Right cardiac atrium (tissue), 5 donors: ENCODE measurements around the gene PTPRN2. TPM values are rescaled to one million over a fixed set of nuclear protein-coding genes. Genes with fewer than 3 reads are reported as not detected.

ENCODE experiments used
- ATAC-seq, 2 donors: fragments of 200-7000 bp; cut with Tn5 transposase; one replicate each; pipeline versions ENCODE4 v1.8.0 to v1.9.1; 2020; ENCODE audit warnings: moderate library complexity in 2 of 2, mild to moderate bottlenecking in 1 of 2
- DNase-seq, 3 donors: peaks; one replicate each; pipeline ENCODE4 v3.0.0-alpha.2; 2020
- H3K27ac ChIP-seq: one replicate; pipeline ENCODE4 v1.5.1; 2013; ENCODE audit warnings: mild to moderate bottlenecking, low read length, control low read depth, moderate library complexity
- H3K27me3 ChIP-seq: one replicate; pipeline ENCODE4 v1.6.1; 2013; ENCODE audit not compliant: control insufficient read depth, insufficient read depth
- H3K4me1 ChIP-seq: one replicate; pipeline ENCODE4 v1.6.1; 2013; ENCODE audit warnings: low read length; ENCODE audit not compliant: control insufficient read depth, insufficient read depth
- H3K4me3 ChIP-seq: one replicate; pipeline ENCODE4 v1.5.1; 2013; ENCODE audit warnings: low read length, control low read depth
- H3K9me3 ChIP-seq: one replicate; pipeline ENCODE4 v1.6.1; 2013; ENCODE audit warnings: low read length; ENCODE audit not compliant: control insufficient read depth
- WGBS: extraction: QIAGEN DNeasy Blood & Tissue Kit; methylation state at CpG from one replicate; pipeline ENCODE4 v1.1.7; 2013; 5-methylcytosine and 5-hydroxymethylcytosine counted together
- intact Hi-C, 4 donors: fragments of 100-400 bp; cut with DNase I; formaldehyde crosslinking; loops; one replicate each; pipeline versions ENCODE4 v1.11.0 to v1.14.0; 2022 to 2023
- polyA plus RNA-seq: library from polyadenylated mRNA; stranded (reverse); fragments of 200-250 nt; gene quantifications from one replicate; pipeline ENCODE4 v1.2.3, GENCODE V29; 2013
- total RNA-seq, 4 donors: library from RNA; stranded (reverse); fragmentation: NEBNext Ultra II Directional; extraction: Animal tissue kit (Norgen Biotek cat#: 25700); gene quantifications; one replicate each; pipeline ENCODE4 v1.2.1, GENCODE V29; 2021
- donor health status: healthy with polysubstance abuse.
- donor health status: DM: no; HTN: yes; CAD: no.
- donor health status: DM: no; HTN: no; CAD: no.
- donor health status: DM: no; HTN: yes; CAD: no; lungs with severe emphysema.
- donor health status: DM: yes; HTN: yes; CAD: no.

PTPRN2 gene
- total and polyA plus RNA-seq, 5 donors: 1.5 to 3.9 (median 1.9) TPM

DNA sequence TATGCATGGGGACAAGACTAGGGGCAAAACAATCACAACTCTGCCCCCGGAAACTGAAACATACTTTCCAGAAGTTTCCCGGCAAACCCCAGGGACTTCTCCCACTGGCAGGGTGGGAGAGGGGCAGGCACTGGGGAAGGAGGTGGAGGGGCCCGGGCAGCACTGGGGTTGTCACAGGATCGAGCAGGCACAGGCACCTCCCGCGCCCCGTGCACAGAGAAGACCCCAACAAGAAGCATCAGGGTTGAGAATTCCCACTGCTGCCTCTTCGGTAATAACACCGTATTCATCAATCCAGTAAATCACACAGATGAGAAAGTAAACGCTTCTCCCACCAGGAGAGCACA lies 490.5 kb downstream of the PTPRN2 start:
- H3K4me3 ChIP-seq: no peak overlapping the region
- no peaks in the 10 kb centered on the region for H3K27me3 ChIP-seq
- H3K4me1 ChIP-seq: no peaks in the 10 kb centered on the region
- intact Hi-C loops: no loop called here
- ATAC-seq: no peak
- WGBS: 82% methylated on average over 10 of the region's 10 CpGs
- DNase-seq: no peak
- no peaks in the 10 kb centered on the region for H3K9me3 ChIP-seq
- no peak overlapping the region for H3K27ac ChIP-seq

DNA sequence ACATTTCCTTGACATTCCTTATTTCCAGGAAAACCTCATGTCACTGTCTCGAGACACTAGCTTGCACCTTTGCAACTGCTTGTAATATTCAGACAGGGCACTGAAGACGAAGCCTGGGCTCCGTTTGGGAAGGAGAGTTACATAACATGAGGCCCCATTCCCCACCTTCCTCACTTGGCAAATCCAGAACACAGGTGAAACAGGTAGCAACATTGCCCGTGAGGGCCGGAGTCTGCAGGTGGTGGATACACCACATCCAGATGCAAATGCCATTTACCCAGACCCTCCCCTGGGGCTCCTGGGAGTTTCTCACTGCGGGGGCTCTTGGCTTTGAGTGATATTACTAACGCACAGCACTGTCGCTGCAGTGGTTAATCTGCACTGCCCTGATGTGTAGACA lies 491.0 kb downstream of the PTPRN2 start:
- no peak for DNase-seq
- ATAC-seq: no peak
- WGBS: 64% methylated on average over 8 of the region's 8 CpGs

DNA sequence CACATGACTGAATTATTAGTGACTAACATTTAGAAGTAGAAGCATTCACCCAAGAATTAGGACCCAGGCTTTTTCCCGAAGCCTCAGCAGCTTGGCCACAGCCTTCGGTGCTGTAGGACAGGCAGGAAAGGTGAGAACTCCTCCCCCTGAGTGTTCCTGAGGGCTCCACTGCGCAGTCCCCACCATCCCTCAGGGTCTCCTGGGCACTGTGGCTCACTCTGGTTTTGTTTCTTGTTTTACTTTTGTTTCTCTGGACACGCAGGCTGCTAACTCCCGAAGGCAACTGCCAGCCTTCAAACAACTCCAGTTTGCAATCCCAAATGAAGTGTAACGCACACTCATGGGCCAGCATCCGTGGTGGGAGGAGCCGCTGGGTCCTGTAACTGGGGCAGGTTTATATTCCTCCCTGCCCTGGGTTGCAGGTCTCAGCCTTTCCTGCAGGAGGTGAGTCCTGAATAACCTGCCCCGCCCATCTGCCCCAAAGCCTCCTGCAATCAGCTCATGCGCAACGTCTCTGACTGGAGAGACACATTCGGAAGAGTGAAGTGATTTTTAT lies 492.9 kb downstream of the PTPRN2 start:
- intact Hi-C loops: no loop called here
- DNase-seq: peak in 1 of 3 donors; percentile 13
- no peak overlapping the region for H3K27ac ChIP-seq
- no peak for ATAC-seq
- H3K4me1 ChIP-seq: no peaks in the 10 kb centered on the region
- no peak overlapping the region for H3K4me3 ChIP-seq
- H3K9me3 ChIP-seq: no peaks in the 10 kb centered on the region
- 66% methylated on average over 12 of the region's 12 CpGs for WGBS
- no peaks in the 10 kb centered on the region for H3K27me3 ChIP-seq

More for the DNA sequence above, 491.0 kb downstream of the PTPRN2 start:
- no peaks in the 10 kb centered on the region for H3K4me1 ChIP-seq
- no peak overlapping the region for H3K4me3 ChIP-seq
- no peaks in the 10 kb centered on the region for H3K9me3 ChIP-seq
- no peak overlapping the region for H3K27ac ChIP-seq
- no peaks in the 10 kb centered on the region for H3K27me3 ChIP-seq
- intact Hi-C loops: no loop called here

DNA sequence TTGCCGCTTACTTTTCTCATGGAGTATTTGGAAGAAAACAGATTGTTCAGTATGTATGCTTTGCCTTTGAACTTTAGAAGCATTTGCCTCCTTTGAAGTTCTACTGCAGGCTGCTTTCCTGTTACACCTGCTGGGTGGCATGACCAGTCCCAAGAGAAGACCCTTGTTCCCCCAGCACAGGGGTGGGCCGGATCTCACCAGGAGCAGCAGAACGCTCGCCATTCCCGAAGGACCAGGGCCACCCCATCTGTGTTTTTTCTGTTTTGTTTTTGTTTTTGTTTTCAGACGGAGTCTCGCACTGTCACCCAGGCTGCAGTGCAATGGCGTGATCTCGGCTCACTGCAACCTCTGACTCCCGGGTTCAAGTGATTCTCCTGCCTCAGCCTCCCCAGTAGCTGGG lies 493.6 kb downstream of the PTPRN2 start:
- no peaks in the 10 kb centered on the region for H3K27me3 ChIP-seq
- WGBS: 88% methylated on average over 10 of the region's 10 CpGs
- DNase-seq: no peak
- no peaks in the 10 kb centered on the region for H3K4me1 ChIP-seq
- no peak overlapping the region for H3K27ac ChIP-seq
- intact Hi-C loops: no loop called here
- no peak overlapping the region for H3K4me3 ChIP-seq
- no peaks in the 10 kb centered on the region for H3K9me3 ChIP-seq
- no peak for ATAC-seq

DNA sequence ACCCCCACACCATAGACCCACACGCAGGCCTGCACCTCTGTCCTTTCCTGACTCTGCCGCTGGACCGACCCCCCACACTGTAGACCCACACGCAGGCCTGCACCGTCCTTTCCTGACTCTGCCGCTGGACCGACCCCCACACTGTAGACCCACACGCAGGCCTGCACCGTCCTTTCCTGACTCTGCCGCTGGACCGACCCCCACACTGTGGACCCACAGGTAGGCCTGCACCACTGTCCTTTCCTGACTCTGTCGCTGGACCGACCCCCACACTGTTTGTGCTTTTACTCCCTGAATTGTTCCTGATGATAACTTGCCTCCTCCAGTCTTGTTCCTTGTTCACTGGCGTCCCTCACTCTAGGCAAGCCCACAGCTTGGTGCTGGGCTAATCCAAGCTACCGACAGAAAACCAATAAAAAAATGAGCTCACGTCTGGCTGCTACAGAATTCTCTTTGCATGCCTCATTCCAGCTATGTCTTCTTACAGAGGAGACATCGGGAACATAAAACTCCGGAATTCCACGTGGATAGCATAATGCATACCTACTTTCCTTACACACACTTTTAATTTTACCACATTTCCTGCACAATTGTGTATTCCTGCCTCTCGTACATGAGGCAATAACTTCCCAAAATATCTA lies 494.3 kb downstream of the PTPRN2 start:
- H3K4me1 ChIP-seq: no peaks in the 10 kb centered on the region
- DNase-seq: peak in 1 of 3 donors; percentile 7
- H3K27ac ChIP-seq: no peak overlapping the region
- intact Hi-C loops: no loop called here
- no peaks in the 10 kb centered on the region for H3K9me3 ChIP-seq
- no peaks in the 10 kb centered on the region for H3K27me3 ChIP-seq
- no peak for ATAC-seq
- no peak overlapping the region for H3K4me3 ChIP-seq
- 83% methylated on average over 20 of the region's 20 CpGs for WGBS

DNA sequence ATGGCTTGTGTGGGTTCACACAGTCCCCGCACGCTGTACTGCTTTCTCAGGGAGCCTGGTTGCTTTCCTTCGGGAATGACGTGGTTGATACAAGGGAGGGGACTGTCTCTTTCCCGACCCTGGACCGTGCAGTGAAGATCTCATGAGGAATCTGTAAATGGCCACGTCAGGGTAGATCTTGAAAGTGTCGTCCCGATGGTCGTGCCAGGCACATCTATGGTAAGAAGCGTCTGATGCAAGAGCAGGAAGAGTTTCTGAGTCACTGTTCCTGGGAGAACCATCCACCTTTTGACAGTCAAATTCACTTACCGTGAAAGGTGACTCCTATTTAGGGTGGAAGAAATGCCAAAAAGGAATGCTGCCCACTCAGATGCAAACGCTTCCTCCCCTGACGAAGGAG lies 500.4 kb downstream of the PTPRN2 start:
- intact Hi-C loops: no loop called here
- Histone ChIP-seq H3K4me3 (no peak overlapping the region), H3K27ac (no peak overlapping the region), H3K27me3 (no peaks in the 10 kb centered on the region), H3K4me1 (no peaks in the 10 kb centered on the region), H3K9me3 (no peaks in the 10 kb centered on the region)
- ATAC-seq (no peak), DNase-seq (no peak)
- 87% methylated on average over 14 of the region's 14 CpGs for WGBS

DNA sequence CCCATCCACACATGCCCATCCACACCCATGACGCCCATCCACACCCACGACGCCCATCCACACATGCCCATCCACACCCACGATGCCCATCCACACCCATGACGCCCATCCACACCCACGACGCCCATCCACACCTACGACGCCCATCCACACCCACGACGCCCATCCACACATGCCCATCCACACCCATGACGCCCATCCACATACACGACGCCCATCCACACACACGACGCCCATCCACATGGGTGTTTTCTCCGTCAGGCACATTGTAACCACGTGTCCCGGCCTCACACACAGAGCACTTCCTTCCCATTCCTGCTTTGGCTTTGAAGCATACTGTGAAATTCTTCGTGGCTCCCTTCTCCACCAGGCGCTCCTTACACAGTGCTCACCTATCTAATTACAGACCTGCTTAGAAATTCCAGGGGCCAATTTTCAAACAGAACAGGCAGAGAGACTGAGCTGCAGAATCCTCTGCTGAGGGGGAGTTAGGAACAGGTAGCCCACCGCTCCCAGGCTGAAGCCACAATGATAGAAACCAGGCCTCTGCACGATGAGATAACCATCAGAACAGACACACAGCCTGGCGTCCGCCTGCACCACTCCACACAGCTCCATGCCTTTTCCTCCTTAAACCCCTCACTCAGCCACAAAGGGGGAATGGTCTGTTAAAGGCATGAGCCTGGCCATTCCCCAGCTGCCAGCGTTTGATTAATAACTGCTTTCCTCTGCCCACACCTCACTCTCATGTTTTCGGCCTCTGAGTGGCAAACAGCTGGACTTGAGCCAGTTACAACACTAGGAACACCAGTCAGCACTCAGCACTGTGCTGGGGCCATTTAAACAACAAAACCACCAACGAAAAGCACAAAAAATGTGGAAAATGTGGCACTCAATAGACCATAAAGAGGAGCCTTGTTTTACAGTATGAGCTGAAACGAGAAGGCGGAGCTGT lies 501.6 kb downstream of the PTPRN2 start:
- intact Hi-C loops: no loop called here
- ATAC-seq: no peak

DNA sequence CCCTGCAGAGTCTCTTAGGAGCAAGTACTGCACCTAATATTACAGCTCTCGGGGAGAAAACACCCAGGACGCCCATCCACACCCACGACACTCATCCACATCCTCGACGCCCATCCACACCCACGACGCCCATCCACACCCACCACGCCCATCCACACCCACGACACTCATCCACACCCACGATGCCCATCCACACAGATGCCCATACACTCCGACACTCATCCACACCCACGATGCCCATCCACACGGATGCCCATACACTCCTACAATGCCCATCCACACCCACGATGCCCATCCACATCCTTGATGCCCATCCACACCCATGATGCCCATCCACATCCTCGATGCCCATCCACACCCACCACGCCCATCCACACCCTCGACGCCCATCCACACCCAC lies 503.1 kb downstream of the PTPRN2 start:
- Histone ChIP-seq H3K4me1 (no peaks in the 10 kb centered on the region), H3K27me3 (no peaks in the 10 kb centered on the region), H3K9me3 (no peaks in the 10 kb centered on the region), H3K4me3 (no peak overlapping the region), H3K27ac (no peak overlapping the region)
- DNase-seq (peak in 1 of 3 donors; percentile 20), ATAC-seq (no peak)
- intact Hi-C loops: no loop called here
- 95% methylated on average over 18 of the region's 18 CpGs for WGBS

More for the DNA sequence above, 501.6 kb downstream of the PTPRN2 start:
- no peaks in the 10 kb centered on the region for H3K9me3 ChIP-seq
- H3K27me3 ChIP-seq: no peaks in the 10 kb centered on the region
- no peak overlapping the region for H3K27ac ChIP-seq
- DNase-seq: peak in 1 of 3 donors; percentile 9
- no peaks in the 10 kb centered on the region for H3K4me1 ChIP-seq
- no peak overlapping the region for H3K4me3 ChIP-seq
- WGBS: 88% methylated on average over 30 of the region's 30 CpGs

DNA sequence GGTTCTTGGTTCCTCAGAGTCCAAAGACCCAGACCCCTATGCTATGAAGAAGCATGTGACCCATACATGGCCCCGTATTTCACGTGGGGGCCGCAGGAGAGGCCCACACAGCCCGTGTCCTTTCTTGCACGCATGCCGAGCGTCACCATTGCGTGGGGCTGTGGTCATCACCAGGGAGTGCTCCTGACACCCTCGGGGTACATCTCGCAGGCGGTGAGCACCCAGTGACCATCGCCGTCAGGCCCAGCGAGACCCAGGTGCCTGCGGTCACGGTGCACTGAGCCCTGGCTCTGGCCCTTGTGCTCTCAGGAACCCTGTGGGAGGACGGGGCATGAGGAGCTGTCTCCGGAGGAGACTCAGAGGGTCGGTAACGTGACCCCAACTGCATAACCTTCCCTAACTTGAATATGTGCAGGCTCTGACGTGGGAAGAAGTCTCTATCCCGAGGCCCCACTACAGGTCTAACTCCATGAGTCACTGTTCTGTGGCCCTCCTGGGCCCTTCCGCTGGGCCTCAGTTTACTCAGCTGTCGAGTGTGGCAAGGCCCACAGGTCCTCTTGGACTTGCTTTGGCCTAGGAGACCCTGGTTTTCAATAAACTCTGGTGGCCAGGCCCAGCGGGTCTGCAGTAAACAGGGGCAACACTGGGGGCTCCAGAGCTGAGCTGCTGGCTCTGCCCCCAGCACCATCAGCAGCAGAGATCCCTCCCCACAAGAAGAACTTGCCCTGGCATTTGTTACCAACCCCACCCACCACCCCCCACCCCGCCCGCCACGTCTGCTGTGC lies 503.9 kb downstream of the PTPRN2 start:
- no peaks in the 10 kb centered on the region for H3K9me3 ChIP-seq
- ATAC-seq (no peak), DNase-seq (peak in 1 of 3 donors; percentile 30)
- no peaks in the 10 kb centered on the region for H3K27me3 ChIP-seq
- intact Hi-C loops: no loop called here
- H3K4me3 ChIP-seq: no peak overlapping the region
- H3K27ac ChIP-seq: no peak overlapping the region
- 89% methylated on average over 28 of the region's 28 CpGs for WGBS
- no peaks in the 10 kb centered on the region for H3K4me1 ChIP-seq

DNA sequence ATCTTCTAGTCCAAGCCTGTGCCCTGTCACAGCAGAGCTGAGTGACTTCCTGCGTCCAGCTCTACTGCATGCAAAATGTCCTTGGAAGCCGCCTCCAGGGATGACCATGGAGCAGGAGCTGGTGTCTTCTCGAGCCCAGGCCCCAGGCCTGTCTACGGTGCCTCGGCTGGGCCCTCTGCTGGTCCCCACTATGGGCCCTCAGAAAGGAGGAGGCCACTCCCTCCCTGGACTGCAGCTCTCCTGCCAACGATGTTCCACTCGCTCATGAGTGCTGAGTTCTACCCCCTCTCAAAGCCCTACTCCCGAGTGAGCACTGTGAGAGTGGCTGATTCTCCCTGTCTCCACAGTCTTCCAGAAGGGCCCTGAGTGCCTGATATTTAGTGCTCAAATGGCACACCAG lies 504.9 kb downstream of the PTPRN2 start:
- Histone ChIP-seq H3K27me3 (no peaks in the 10 kb centered on the region), H3K9me3 (no peaks in the 10 kb centered on the region), H3K4me1 (no peaks in the 10 kb centered on the region), H3K27ac (no peak overlapping the region), H3K4me3 (no peak overlapping the region)
- DNase-seq (peak in 2 of 3 donors; percentile 5 to 11), ATAC-seq (no peak)
- 88% methylated on average over 8 of the region's 8 CpGs for WGBS
- intact Hi-C loops: no loop called here
